RCC 7860 (cell line): Measurements from ENCODE around the gene TMC5.
A peak's percentile ranks its signal among the peaks of the same experiment; 100 is the strongest.

Experiments
- DNase-seq: peaks from one replicate; pipeline ENCODE4 v3.0.0-alpha.2; 2015; ENCODE audit warnings: low spot score
- FAIRE-seq: peaks from 2 replicates; lab custom pipeline; 2012; peaks lifted over from hg19 to GRCh38; lab: Jason Lieb, UNC

TMC5 gene

GRCh38 chr16:19458722-19459379 is 41.2 kb downstream of the TMC5 start:
- DNase-seq (no peak), FAIRE-seq (no peak)

GRCh38 chr16:19460397-19460796 is 42.7 kb downstream of the TMC5 start:
- DNase-seq = no peak
- no peak for FAIRE-seq

GRCh38 chr16:19463468-19464315 is 46.0 kb downstream of the TMC5 start:
- no peak for DNase-seq
- FAIRE-seq = no peak

- DNase-seq (no peak), FAIRE-seq (no peak)
These were observed 50.6 kb downstream of the TMC5 start for GRCh38 chr16:19468300-19468699.

- FAIRE-seq (no peak), DNase-seq (no peak)
These were observed 54.8 kb downstream of the TMC5 start for GRCh38 chr16:19472482-19472881.

- no peak for FAIRE-seq
- DNase-seq = no peak
These were observed 56.9 kb downstream of the TMC5 start for GRCh38 chr16:19474617-19475016.

GRCh38 chr16:19478505-19478904 is 60.8 kb downstream of the TMC5 start:
- DNase-seq (no peak), FAIRE-seq (no peak)

GRCh38 chr16:19479302-19479721 is 61.6 kb downstream of the TMC5 start:
- DNase-seq (no peak), FAIRE-seq (no peak)

- FAIRE-seq = no peak
- DNase-seq = no peak
These were observed 63.6 kb downstream of the TMC5 start for GRCh38 chr16:19481296-19481695.

GRCh38 chr16:19481769-19482168 is 64.1 kb downstream of the TMC5 start:
- DNase-seq = no peak
- FAIRE-seq = no peak

- DNase-seq = no peak
- no peak for FAIRE-seq
These were observed 64.6 kb downstream of the TMC5 start for GRCh38 chr16:19482291-19482690.

- no peak for FAIRE-seq
- DNase-seq = no peak
These were observed 66.4 kb downstream of the TMC5 start for GRCh38 chr16:19484096-19484495.

- FAIRE-seq = no peak
- no peak for DNase-seq
These were observed 67.9 kb downstream of the TMC5 start for GRCh38 chr16:19485611-19486010.

GRCh38 chr16:19486051-19486450 is 68.4 kb downstream of the TMC5 start:
- FAIRE-seq = no peak
- DNase-seq = no peak

GRCh38 chr16:19486750-19487325 is 69.2 kb downstream of the TMC5 start:
- no peak for DNase-seq
- no peak for FAIRE-seq

- no peak for FAIRE-seq
- DNase-seq = no peak
These were observed 70.5 kb downstream of the TMC5 start for GRCh38 chr16:19488213-19488640.

- DNase-seq = no peak
- FAIRE-seq = no peak
These were observed 72.9 kb downstream of the TMC5 start for GRCh38 chr16:19490619-19491018.

GRCh38 chr16:19497176-19497575 is 79.5 kb downstream of the TMC5 start:
- DNase-seq = no peak
- no peak for FAIRE-seq

- DNase-seq (no peak), FAIRE-seq (no peak)
These were observed 81.3 kb downstream of the TMC5 start for GRCh38 chr16:19499006-19499405.

GRCh38 chr16:19499481-19499880 is 81.8 kb downstream of the TMC5 start:
- FAIRE-seq (no peak), DNase-seq (no peak)

GRCh38 chr16:19502395-19503131 is 84.9 kb downstream of the TMC5 start:
- DNase-seq = peak; percentile 32
- no peak for FAIRE-seq
